GM04503 (cell line): ENCODE measurements around the gene TMEM164.

ENCODE experiments used
- DNase-seq: peaks from one replicate; pipeline ENCODE4 v3.0.0-alpha.2; 2012; ENCODE audit warnings: low read depth

The TMEM164 gene

GRCh38 chrX:110081320-110081719 lies 78.4 kb downstream of the TMEM164 start:
- no peak for DNase-seq

- DNase-seq, result no peak
Measured at GRCh38 chrX:110081740-110082139, 78.8 kb downstream of the TMEM164 start.

- peak; percentile 54 for DNase-seq
Measured at GRCh38 chrX:110082161-110082560, 79.2 kb downstream of the TMEM164 start.

GRCh38 chrX:110086162-110086915 lies 83.4 kb downstream of the TMEM164 start:
- no peak for DNase-seq

GRCh38 chrX:110086916-110087484 lies 84.1 kb downstream of the TMEM164 start:
- peak; percentile 82 for DNase-seq

- DNase-seq, result peak; percentile 69
Measured at GRCh38 chrX:110087485-110088356, 84.8 kb downstream of the TMEM164 start.

GRCh38 chrX:110089656-110090403 lies 86.9 kb downstream of the TMEM164 start:
- DNase-seq, result no peak

GRCh38 chrX:110097920-110098319 lies 95.0 kb downstream of the TMEM164 start:
- DNase-seq, result no peak

- no peak for DNase-seq
Measured at GRCh38 chrX:110103344-110103743, 100.4 kb downstream of the TMEM164 start.

GRCh38 chrX:110104078-110104477 lies 101.2 kb downstream of the TMEM164 start:
- DNase-seq, result no peak

GRCh38 chrX:110108381-110108821 lies 105.5 kb downstream of the TMEM164 start:
- DNase-seq, result no peak

GRCh38 chrX:110114260-110114776 lies 111.4 kb downstream of the TMEM164 start:
- DNase-seq, result no peak

GRCh38 chrX:110116066-110116980 lies 113.4 kb downstream of the TMEM164 start:
- no peak for DNase-seq

- no peak for DNase-seq
Measured at GRCh38 chrX:110118530-110118929, 115.6 kb downstream of the TMEM164 start.

- DNase-seq, result no peak
Measured at GRCh38 chrX:110119480-110119879, 116.6 kb downstream of the TMEM164 start.

GRCh38 chrX:110120025-110120424 lies 117.1 kb downstream of the TMEM164 start:
- no peak for DNase-seq

GRCh38 chrX:110123331-110123782 lies 120.4 kb downstream of the TMEM164 start:
- DNase-seq, result no peak

GRCh38 chrX:110125446-110126162 lies 122.7 kb downstream of the TMEM164 start:
- no peak for DNase-seq

GRCh38 chrX:110131031-110131430 lies 128.1 kb downstream of the TMEM164 start:
- no peak for DNase-seq
